ENCODE measurements around the gene MRO.

DNA sequence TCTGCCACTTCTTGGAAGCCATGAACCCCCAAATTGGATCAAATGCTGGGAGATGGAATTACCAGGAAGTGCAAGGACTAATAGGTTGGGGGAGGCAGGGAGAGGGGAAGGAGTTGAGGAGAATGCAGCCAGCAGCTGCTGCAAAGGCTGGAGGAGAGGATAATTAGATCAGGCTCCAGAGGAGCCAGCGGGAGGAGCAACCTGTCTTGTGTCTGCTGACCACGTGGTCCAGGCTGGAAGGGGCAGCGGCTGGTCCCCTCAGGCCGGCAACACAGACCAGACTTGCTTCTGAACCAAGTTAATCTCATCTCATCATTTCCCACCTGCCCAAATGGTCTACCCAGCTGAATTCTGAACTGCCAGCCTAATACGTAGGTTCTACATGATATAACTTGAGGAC lies 68.3 kb downstream of the MRO start:
- TF ChIP-seq TAF1 (IDR thresholded peaks at IDR 0.05; ENCODE audit: borderline replicate concordance, low read depth, low read length) (no peak), POLR2AphosphoS5 (IDR thresholded peaks at IDR 0.05; ENCODE audit: low read depth, low read length) (no peak)
